Uterus (tissue), 4 donors: ENCODE measurements around the gene SESTD1. TPM values are rescaled to one million over a fixed set of nuclear protein-coding genes. Genes with fewer than 3 reads are reported as not detected.

Source experiments
- DNase-seq, 2 donors: peaks; one replicate each; pipeline ENCODE4 v3.0.0-alpha.2; 2019 to 2020
- H3K27ac ChIP-seq, 2 donors: fragments of 200-600 bp; sonication (generic); 1 replicate in 1 of 2; 2 replicates in 1 of 2; pipeline ENCODE4 v1.5.1; 2016 to 2018
- H3K27me3 ChIP-seq, 2 donors: fragments of 200-600 bp; sonication (generic); one replicate each; pipeline ENCODE4 v1.5.1; 2018 to 2019; ENCODE audit warnings: control low read depth in 1 of 2
- H3K36me3 ChIP-seq, 2 donors: fragments of 200-600 bp; sonication (generic); one replicate each; pipeline ENCODE4 v1.5.1; 2019; ENCODE audit warnings: control low read depth in 1 of 2
- H3K4me1 ChIP-seq, 2 donors: fragments of 200-600 bp; sonication (generic); one replicate each; pipeline ENCODE4 v1.5.1; 2018 to 2019; ENCODE audit warnings: control low read depth in 1 of 2
- H3K4me3 ChIP-seq, 2 donors: fragments of 200-600 bp; sonication (generic); 1 replicate in 1 of 2; 2 replicates in 1 of 2; pipeline ENCODE4 v1.5.1; 2018 to 2019; ENCODE audit warnings: mild to moderate bottlenecking in 1 of 2
- H3K9me3 ChIP-seq, 2 donors: fragments of 200-600 bp; sonication (generic); one replicate each; pipeline ENCODE4 v1.5.1; 2019; ENCODE audit warnings: control low read depth in 1 of 2
- CTCF ChIP-seq, 4 experiments: fragments of 200-600 bp in 2 of 4; fragments of 450-650 bp in 2 of 4; sonication (generic) in 2 of 4; IDR thresholded peaks; one replicate each; pipeline ENCODE4 v1.5.1; 2016 to 2019; ENCODE audit warnings: antibody characterized with exemption in 4 of 4, mild to moderate bottlenecking in 2 of 4, moderate library complexity in 1 of 4
- POLR2A ChIP-seq, 2 donors: fragments of 450-650 bp; IDR thresholded peaks; one replicate each; pipeline ENCODE4 v1.6.1; 2016; ENCODE audit warnings: antibody characterized with exemption in 2 of 2, mild to moderate bottlenecking in 1 of 2, moderate library complexity in 1 of 2
- intact Hi-C: fragments of 100-400 bp; cut with DNase I; formaldehyde crosslinking; loops from one replicate; pipeline ENCODE4 v1.15.1; 2023; ENCODE audit warnings: low total_unique reads
- total RNA-seq, 4 donors: library from RNA; depleted of rRNA in 3 of 4; stranded (reverse); fragments of >200 nt in 3 of 4; gene quantifications; one replicate each; pipeline versions ENCODE4 v1.1.0 to v1.2.4, GENCODE V29; 2014 to 2023
- donor health status: DM: yes; HTN: yes; CAD: no.

SESTD1 gene
- total RNA-seq, 4 donors from 2014 or later, result 5.6 to 64.7 (median 32.8) TPM

- Histone ChIP-seq H3K9me3 (no peaks in the 10 kb centered on the region), H3K27ac (no peak overlapping the region), H3K27me3 (no peaks in the 10 kb centered on the region), H3K36me3 (no peaks in the 10 kb centered on the region), H3K4me3 (no peak overlapping the region), H3K4me1 (no peaks in the 10 kb centered on the region)
- no peak for DNase-seq
- TF ChIP-seq POLR2A (IDR thresholded peaks at IDR 0.05), result no peak
- no peak for TF ChIP-seq CTCF (IDR thresholded peaks at IDR 0.05)
- intact Hi-C loops, result no loop called here
Observed at GRCh38 chr2:179195141-179195540, 69.5 kb downstream of the SESTD1 start.

- Histone ChIP-seq H3K36me3 (no peaks in the 10 kb centered on the region), H3K27ac (no peak overlapping the region), H3K9me3 (no peaks in the 10 kb centered on the region), H3K27me3 (no peaks in the 10 kb centered on the region), H3K4me1 (no peaks in the 10 kb centered on the region), H3K4me3 (no peak overlapping the region)
- intact Hi-C loops, result no loop called here
- no peak for DNase-seq
- TF ChIP-seq POLR2A (IDR thresholded peaks at IDR 0.05) (no peak), CTCF (IDR thresholded peaks at IDR 0.05) (no peak)
Observed at GRCh38 chr2:179193759-179194394, 70.8 kb downstream of the SESTD1 start.

GRCh38 chr2:179191110-179191509 lies 73.5 kb downstream of the SESTD1 start:
- Histone ChIP-seq H3K4me1 (no peaks in the 10 kb centered on the region), H3K9me3 (no peaks in the 10 kb centered on the region), H3K4me3 (no peak overlapping the region), H3K27me3 (no peaks in the 10 kb centered on the region), H3K36me3 (no peaks in the 10 kb centered on the region), H3K27ac (no peak overlapping the region)
- TF ChIP-seq CTCF (IDR thresholded peaks at IDR 0.05) (no peak), POLR2A (IDR thresholded peaks at IDR 0.05) (no peak)
- no peak for DNase-seq
- intact Hi-C loops, result no loop called here

GRCh38 chr2:179186126-179186525 lies 78.5 kb downstream of the SESTD1 start:
- Histone ChIP-seq H3K4me1 (no peaks in the 10 kb centered on the region), H3K27ac (no peak overlapping the region), H3K36me3 (no peaks in the 10 kb centered on the region), H3K9me3 (no peaks in the 10 kb centered on the region), H3K4me3 (no peak overlapping the region), H3K27me3 (no peaks in the 10 kb centered on the region)
- intact Hi-C loops, result no loop called here
- no peak for DNase-seq
- no peak for TF ChIP-seq POLR2A (IDR thresholded peaks at IDR 0.05)
- no peak for TF ChIP-seq CTCF (IDR thresholded peaks at IDR 0.05)

GRCh38 chr2:179184610-179185009 lies 80.0 kb downstream of the SESTD1 start:
- H3K27ac ChIP-seq, result no peak overlapping the region
- H3K4me3 ChIP-seq, result no peak overlapping the region
- H3K36me3 ChIP-seq, result no peaks in the 10 kb centered on the region
- no peaks in the 10 kb centered on the region for H3K9me3 ChIP-seq
- intact Hi-C loops, result no loop called here
- no peaks in the 10 kb centered on the region for H3K4me1 ChIP-seq
- no peaks in the 10 kb centered on the region for H3K27me3 ChIP-seq
- no peak for TF ChIP-seq POLR2A (IDR thresholded peaks at IDR 0.05)
- TF ChIP-seq CTCF (IDR thresholded peaks at IDR 0.05), result no peak
- DNase-seq, result no peak
